Testis (tissue), 2 donors: Measurements from ENCODE around the gene EXOC4.

Source experiments
- POLR2A ChIP-seq: fragments of 450-650 bp; IDR thresholded peaks from one replicate; pipeline ENCODE4 v1.6.1; 2017; ENCODE audit warnings: antibody characterized with exemption, mild to moderate bottlenecking, moderate library complexity
- TF ChIP-seq, protein P1 (sequence below), 3 experiments: fragments of 450-650 bp in 2 of 3; fragments of 200-600 bp in 1 of 3; sonication (generic) in 1 of 3; IDR thresholded peaks; one replicate each; pipeline ENCODE4 v1.5.1; 2016 to 2019; ENCODE audit warnings: antibody characterized with exemption in 3 of 3, mild to moderate bottlenecking in 2 of 3, moderate library complexity in 1 of 3

DNA sequence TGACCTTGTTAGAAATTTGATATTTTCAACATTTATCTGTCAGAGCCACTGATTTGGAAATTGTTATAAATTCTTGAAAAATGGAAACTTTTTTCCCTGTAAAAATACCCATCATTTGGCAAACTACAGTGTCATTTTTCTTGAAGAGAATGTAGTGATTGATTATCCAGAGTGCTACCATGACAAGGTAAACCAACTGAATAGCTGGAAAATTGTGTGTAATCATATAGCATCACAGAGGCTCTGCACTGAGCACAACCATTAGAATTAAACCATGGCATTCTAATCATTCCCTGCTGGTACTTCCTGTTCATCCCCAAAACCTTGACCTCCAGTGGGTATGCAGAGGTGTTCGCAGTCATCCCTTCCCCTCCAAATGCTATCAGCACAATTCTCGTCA, 633.9 kb downstream of the EXOC4 start:
- TF ChIP-seq, protein P1, sequence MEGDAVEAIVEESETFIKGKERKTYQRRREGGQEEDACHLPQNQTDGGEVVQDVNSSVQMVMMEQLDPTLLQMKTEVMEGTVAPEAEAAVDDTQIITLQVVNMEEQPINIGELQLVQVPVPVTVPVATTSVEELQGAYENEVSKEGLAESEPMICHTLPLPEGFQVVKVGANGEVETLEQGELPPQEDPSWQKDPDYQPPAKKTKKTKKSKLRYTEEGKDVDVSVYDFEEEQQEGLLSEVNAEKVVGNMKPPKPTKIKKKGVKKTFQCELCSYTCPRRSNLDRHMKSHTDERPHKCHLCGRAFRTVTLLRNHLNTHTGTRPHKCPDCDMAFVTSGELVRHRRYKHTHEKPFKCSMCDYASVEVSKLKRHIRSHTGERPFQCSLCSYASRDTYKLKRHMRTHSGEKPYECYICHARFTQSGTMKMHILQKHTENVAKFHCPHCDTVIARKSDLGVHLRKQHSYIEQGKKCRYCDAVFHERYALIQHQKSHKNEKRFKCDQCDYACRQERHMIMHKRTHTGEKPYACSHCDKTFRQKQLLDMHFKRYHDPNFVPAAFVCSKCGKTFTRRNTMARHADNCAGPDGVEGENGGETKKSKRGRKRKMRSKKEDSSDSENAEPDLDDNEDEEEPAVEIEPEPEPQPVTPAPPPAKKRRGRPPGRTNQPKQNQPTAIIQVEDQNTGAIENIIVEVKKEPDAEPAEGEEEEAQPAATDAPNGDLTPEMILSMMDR (IDR thresholded peaks at IDR 0.05): no peak
- no peak for TF ChIP-seq POLR2A
